GM06990 (cell line): ENCODE data around the gene IFI30.

Experiments
- DNase-seq: peaks from one replicate; pipeline ENCODE4 v3.0.0-alpha.2; 2011; ENCODE audit not compliant: insufficient read length; ENCODE audit errors: extremely low read depth
- H3K27me3 ChIP-seq: replicated peaks from 2 replicates; pipeline ENCODE4 v1.6.0; 2011; ENCODE audit warnings: low read length; ENCODE audit not compliant: control insufficient read depth, insufficient read depth
- H3K36me3 ChIP-seq: 2 replicates; pipeline ENCODE4 v1.5.1; 2011; ENCODE audit warnings: low read length; ENCODE audit not compliant: control insufficient read depth, insufficient read depth
- H3K4me3 ChIP-seq: replicated peaks from 2 replicates; pipeline ENCODE4 v1.5.1; 2011; ENCODE audit warnings: low read depth, mild to moderate bottlenecking, control low read depth, low read length
- CTCF ChIP-seq: IDR thresholded peaks from 2 replicates; pipeline ENCODE4 v1.5.1; 2011; ENCODE audit warnings: low read length, control low read depth, mild to moderate bottlenecking, inconsistent platforms; ENCODE audit not compliant: insufficient read depth, poor library complexity, severe bottlenecking

IFI30 gene

GRCh38 chr19:18174983-18175382 is 1.4 kb downstream of the IFI30 start:
- peak overlapping the region; percentile 81 for H3K4me3 ChIP-seq
- no peak for DNase-seq

GRCh38 chr19:18176367-18177310 is 3.0 kb downstream of the IFI30 start:
- TF ChIP-seq CTCF: no peak
- H3K36me3 ChIP-seq: peaks cover 17% of the 10 kb centered on the region
- H3K27me3 ChIP-seq: no peaks in the 10 kb centered on the region
- H3K4me3 ChIP-seq: peak overlapping the region; percentile 32
- DNase-seq: no peak

More at GRCh38 chr19:18174983-18175382, 1.4 kb downstream of the IFI30 start:
- no peaks in the 10 kb centered on the region for H3K27me3 ChIP-seq
- H3K36me3 ChIP-seq: peaks cover 17% of the 10 kb centered on the region
- no peak for TF ChIP-seq CTCF

GRCh38 chr19:18179957-18180356 is 6.3 kb downstream of the IFI30 start:
- peaks cover 17% of the 10 kb centered on the region for H3K36me3 ChIP-seq
- no peak overlapping the region for H3K4me3 ChIP-seq
- no peaks in the 10 kb centered on the region for H3K27me3 ChIP-seq
- DNase-seq: no peak
- TF ChIP-seq CTCF: no peak

- no peak for TF ChIP-seq CTCF
- Histone ChIP-seq H3K36me3 (no peaks in the 10 kb centered on the region), H3K4me3 (no peak overlapping the region), H3K27me3 (no peaks in the 10 kb centered on the region)
- DNase-seq: no peak
Observed at GRCh38 chr19:18183529-18183928, 9.9 kb downstream of the IFI30 start.

- DNase-seq: no peak
- no peak for TF ChIP-seq CTCF
- H3K4me3 ChIP-seq: no peak overlapping the region
- H3K27me3 ChIP-seq: no peaks in the 10 kb centered on the region
- no peaks in the 10 kb centered on the region for H3K36me3 ChIP-seq
Observed at GRCh38 chr19:18185538-18185937, 11.9 kb downstream of the IFI30 start.

GRCh38 chr19:18190278-18190677 is 16.7 kb downstream of the IFI30 start:
- DNase-seq: no peak
- no peaks in the 10 kb centered on the region for H3K27me3 ChIP-seq
- no peak for TF ChIP-seq CTCF
- H3K36me3 ChIP-seq: no peaks in the 10 kb centered on the region; the same call in 1 of the 2 replicates
- no peak overlapping the region for H3K4me3 ChIP-seq
